HT1080 (cell line): ENCODE results near the gene HERPUD2. TPM values are rescaled to one million over a fixed set of nuclear protein-coding genes. Genes with fewer than 3 reads are reported as not detected.
"Not testable (repeated sequence)": the region's sequence is repeated elsewhere in the genome, so short reads cannot be mapped to it uniquely, and the experiment has no call there.

Source experiments
- DNase-seq: peaks from one replicate; pipeline ENCODE4 v3.0.0-alpha.2; 2015; ENCODE audit warnings: low read depth
- total RNA-seq: library from RNA; depleted of rRNA; stranded (reverse); fragments of >200 nt; shearing (Covaris generic); gene quantifications from 2 replicates; pipeline ENCODE4 v1.2.3, GENCODE V29; 2014; rRNA removed

The HERPUD2 gene
- total RNA-seq, 1 experiment from 2014 or later, result 16.9 TPM

GRCh38 chr7:35623381-35623780, 71.6 kb downstream of the HERPUD2 start:
- DNase-seq, result no peak

GRCh38 chr7:35619863-35620262, 75.1 kb downstream of the HERPUD2 start:
- no peak for DNase-seq

GRCh38 chr7:35617041-35617440, 77.9 kb downstream of the HERPUD2 start:
- no peak for DNase-seq

GRCh38 chr7:35613150-35613549, 81.8 kb downstream of the HERPUD2 start:
- no peak for DNase-seq

GRCh38 chr7:35605760-35606159, 89.2 kb downstream of the HERPUD2 start:
- peak; percentile 82 for DNase-seq

- no peak for DNase-seq
Observed at GRCh38 chr7:35604595-35604994, 90.3 kb downstream of the HERPUD2 start.

GRCh38 chr7:35599645-35600044, 95.3 kb downstream of the HERPUD2 start:
- no peak for DNase-seq

GRCh38 chr7:35599061-35599460, 95.9 kb downstream of the HERPUD2 start:
- no peak for DNase-seq

- DNase-seq, result peak; percentile 63
Observed at GRCh38 chr7:35596061-35596460, 98.9 kb downstream of the HERPUD2 start.

- no peak for DNase-seq
Observed at GRCh38 chr7:35593899-35594298, 101.0 kb downstream of the HERPUD2 start.

- DNase-seq, result no peak
Observed at GRCh38 chr7:35588647-35589046, 106.3 kb downstream of the HERPUD2 start.

GRCh38 chr7:35584990-35585389, 109.9 kb downstream of the HERPUD2 start:
- DNase-seq, result no peak

GRCh38 chr7:35584533-35584932, 110.4 kb downstream of the HERPUD2 start:
- not testable (repeated sequence) for DNase-seq

Other genes with a start within 250 kb of the HERPUD2 start
- gene SEPTIN7, start 105.9 kb upstream of the HERPUD2 start, total RNA-seq, result 180 and 266 TPM in 2 replicates